Karpas-422 (cell line): ENCODE data around the gene KRAS. TPM values are rescaled to one million over a fixed set of nuclear protein-coding genes. Genes with fewer than 3 reads are reported as not detected.

Experiments used
- DNase-seq: peaks from one replicate; pipeline ENCODE4 v3.0.0-alpha.2; 2015
- H2AFZ ChIP-seq: fragments of 200-600 bp; sonication (generic); 2 replicates; pipeline ENCODE4 v1.6.1; 2014; ENCODE audit warnings: antibody characterized with exemption, low read length, mixed read lengths
- H3K27ac ChIP-seq: fragments of 200-600 bp; sonication (generic); 2 replicates; pipeline ENCODE4 v1.5.1; 2014; ENCODE audit warnings: mild to moderate bottlenecking, low read length, moderate library complexity
- H3K27me3 ChIP-seq: fragments of 200-600 bp; sonication (generic); 2 replicates; pipeline ENCODE4 v1.6.1; 2014; ENCODE audit warnings: low read length, mixed read lengths
- H3K36me3 ChIP-seq: fragments of 200-600 bp; sonication (generic); 2 replicates; pipeline ENCODE4 v1.6.1; 2014; ENCODE audit warnings: low read length, mixed read lengths; ENCODE audit not compliant: insufficient read depth
- H3K4me1 ChIP-seq: fragments of 200-600 bp; sonication (generic); 2 replicates; pipeline ENCODE4 v1.6.1; 2014; ENCODE audit warnings: mild to moderate bottlenecking, low read length, mixed read lengths
- H3K4me2 ChIP-seq: fragments of 200-600 bp; sonication (generic); 2 replicates; pipeline ENCODE4 v1.6.1; 2014; ENCODE audit warnings: low read length, low read depth, mild to moderate bottlenecking; ENCODE audit not compliant: poor library complexity, severe bottlenecking
- H3K4me3 ChIP-seq: fragments of 200-600 bp; sonication (generic); 2 replicates; pipeline ENCODE4 v1.5.1; 2014; ENCODE audit warnings: mild to moderate bottlenecking, antibody characterized with exemption, low read length, mixed read lengths
- H3K79me2 ChIP-seq: fragments of 200-600 bp; sonication (generic); 2 replicates; pipeline ENCODE4 v1.6.1; 2014; ENCODE audit warnings: mild to moderate bottlenecking, low read length, mixed read lengths
- H3K9ac ChIP-seq: fragments of 200-600 bp; sonication (generic); 2 replicates; pipeline ENCODE4 v1.6.0; 2014; ENCODE audit warnings: low read length
- H3K9me2 ChIP-seq: fragments of 200-600 bp; sonication (generic), shearing (Covaris generic); replicated peaks from 2 replicates; pipeline ENCODE4 v1.6.0; 2014; ENCODE audit warnings: mild to moderate bottlenecking, low read length, moderate library complexity; ENCODE audit not compliant: insufficient read depth
- H3K9me3 ChIP-seq: fragments of 300-700, 200-600 bp; sonication (generic); 2 replicates; pipeline ENCODE4 v1.6.1; 2014; ENCODE audit warnings: low read length, mixed read lengths
- H4K20me1 ChIP-seq: fragments of 200-600 bp; sonication (generic); 2 replicates; pipeline ENCODE4 v1.6.1; 2014; ENCODE audit warnings: mild to moderate bottlenecking, antibody characterized with exemption, low read length, low read depth; ENCODE audit not compliant: insufficient read depth
- total RNA-seq: library from RNA; depleted of rRNA; stranded (reverse); fragments of >200 nt; shearing (Covaris generic); gene quantifications from 2 replicates; pipeline ENCODE4 v1.2.3, GENCODE V29; 2014; ENCODE audit warnings: low replicate concordance

The KRAS gene
- total RNA-seq, 1 experiment from 2014 or later, result 35.8 TPM

- no peaks in the 10 kb centered on the region for H4K20me1 ChIP-seq
- peak overlapping the region; percentile 76; the same call in 1 of the 2 replicates for H2AFZ ChIP-seq
- H3K27ac ChIP-seq, result peak overlapping the region; percentile 50
- H3K79me2 ChIP-seq, result no peaks in the 10 kb centered on the region
- 0 out of 2 replicates have a peak overlapping the region, but pooled peaks have one; percentile 3 for H3K4me3 ChIP-seq
- no peaks in the 10 kb centered on the region for H3K27me3 ChIP-seq
- peaks cover 35% of the 10 kb centered on the region for H3K4me1 ChIP-seq
- no peaks in the 10 kb centered on the region for H3K9me2 ChIP-seq
- H3K9ac ChIP-seq, result peak overlapping the region; percentile 10
- H3K4me2 ChIP-seq, result peak overlapping the region; percentile 53
- no peaks in the 10 kb centered on the region for H3K9me3 ChIP-seq
- no peaks in the 10 kb centered on the region for H3K36me3 ChIP-seq
- no peak for DNase-seq
Observed at GRCh38 chr12:25264114-25264513, 13.4 kb upstream of the KRAS start.

DNA sequence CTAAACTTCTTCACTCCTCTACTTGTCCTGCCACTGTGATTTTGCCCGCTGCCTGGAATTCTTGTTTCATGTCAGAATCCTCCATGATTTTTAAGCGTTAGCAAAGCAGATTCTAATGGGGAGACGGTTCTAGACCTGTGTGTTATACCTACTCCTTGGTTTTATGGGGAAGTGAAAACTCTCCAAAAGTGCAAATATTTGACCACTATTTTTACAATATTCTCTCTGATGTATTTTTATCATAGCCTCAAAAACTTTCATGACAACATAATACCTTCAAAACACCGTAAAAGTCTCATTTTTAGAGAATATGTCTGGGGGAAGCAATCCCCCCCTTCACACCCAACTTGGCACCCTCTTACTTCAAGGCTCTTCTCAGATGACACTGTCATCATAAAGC lies 12.9 kb upstream of the KRAS start:
- Histone ChIP-seq H3K27me3 (no peaks in the 10 kb centered on the region), H3K79me2 (no peaks in the 10 kb centered on the region), H3K9me2 (no peaks in the 10 kb centered on the region), H3K36me3 (no peaks in the 10 kb centered on the region), H2AFZ (peak overlapping the region; percentile 76), H3K4me1 (peaks cover 31% of the 10 kb centered on the region), H4K20me1 (no peaks in the 10 kb centered on the region), H3K9me3 (no peaks in the 10 kb centered on the region), H3K27ac (peak overlapping the region; percentile 50), H3K4me3 (peak overlapping the region; percentile 3; the same call in 1 of the 2 replicates), H3K4me2 (peak overlapping the region; percentile 53), H3K9ac (peak overlapping the region; percentile 10)
- DNase-seq, result peak; percentile 61

GRCh38 chr12:25262389-25263074 lies 11.8 kb upstream of the KRAS start:
- H3K36me3 ChIP-seq, result no peaks in the 10 kb centered on the region
- H4K20me1 ChIP-seq, result no peaks in the 10 kb centered on the region
- no peaks in the 10 kb centered on the region for H3K27me3 ChIP-seq
- H2AFZ ChIP-seq, result no peak overlapping the region
- H3K4me3 ChIP-seq, result no peak overlapping the region
- H3K4me1 ChIP-seq, result peaks cover 31% of the 10 kb centered on the region
- no peaks in the 10 kb centered on the region for H3K9me2 ChIP-seq
- H3K27ac ChIP-seq, result no peak overlapping the region
- H3K9me3 ChIP-seq, result no peaks in the 10 kb centered on the region
- H3K4me2 ChIP-seq, result no peak overlapping the region
- DNase-seq, result no peak
- no peaks in the 10 kb centered on the region for H3K79me2 ChIP-seq
- H3K9ac ChIP-seq, result no peak overlapping the region

DNA sequence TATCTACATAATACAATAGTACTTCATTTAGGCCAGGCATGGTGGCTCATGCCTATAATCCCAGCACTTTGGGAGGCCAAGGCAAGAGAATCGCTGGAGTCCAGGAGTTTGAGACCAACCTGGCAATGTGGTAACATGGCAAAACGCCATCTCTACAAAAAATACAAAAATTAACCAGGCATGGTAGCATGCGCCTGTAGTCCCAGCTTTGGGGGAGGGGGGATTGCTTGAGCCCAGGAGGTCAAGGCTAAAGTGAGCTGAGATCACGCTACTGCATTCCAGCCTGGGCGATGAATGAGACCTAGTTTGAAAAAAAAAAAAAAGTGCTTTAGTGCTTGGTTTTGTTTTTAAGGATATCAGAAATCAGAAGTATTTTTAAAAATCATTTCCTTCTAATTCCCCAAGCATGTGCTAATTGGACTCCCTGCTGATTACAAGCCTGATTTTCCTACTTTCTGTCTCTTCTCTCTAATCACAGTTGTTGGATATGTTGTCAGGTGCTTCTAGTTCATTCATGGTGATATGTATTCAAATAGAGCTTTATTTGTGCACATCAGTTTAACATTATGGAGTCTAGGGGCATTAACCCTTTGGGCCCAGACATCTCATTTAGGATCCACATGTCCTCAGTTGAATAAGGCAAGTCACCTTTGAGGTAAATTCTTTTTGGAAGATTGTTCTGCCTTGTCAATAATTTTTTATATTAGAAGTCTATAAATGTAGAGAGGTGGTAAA lies 7.0 kb upstream of the KRAS start:
- Histone ChIP-seq H2AFZ (no peak overlapping the region), H3K27ac (no peak overlapping the region), H3K27me3 (no peaks in the 10 kb centered on the region), H3K9me3 (no peaks in the 10 kb centered on the region), H3K36me3 (no peaks in the 10 kb centered on the region), H3K9me2 (no peaks in the 10 kb centered on the region), H3K4me1 (peaks cover 30% of the 10 kb centered on the region), H3K4me2 (no peak overlapping the region), H3K9ac (no peak overlapping the region), H3K4me3 (no peak overlapping the region), H4K20me1 (no peaks in the 10 kb centered on the region), H3K79me2 (no peaks in the 10 kb centered on the region)
- DNase-seq, result no peak

DNA sequence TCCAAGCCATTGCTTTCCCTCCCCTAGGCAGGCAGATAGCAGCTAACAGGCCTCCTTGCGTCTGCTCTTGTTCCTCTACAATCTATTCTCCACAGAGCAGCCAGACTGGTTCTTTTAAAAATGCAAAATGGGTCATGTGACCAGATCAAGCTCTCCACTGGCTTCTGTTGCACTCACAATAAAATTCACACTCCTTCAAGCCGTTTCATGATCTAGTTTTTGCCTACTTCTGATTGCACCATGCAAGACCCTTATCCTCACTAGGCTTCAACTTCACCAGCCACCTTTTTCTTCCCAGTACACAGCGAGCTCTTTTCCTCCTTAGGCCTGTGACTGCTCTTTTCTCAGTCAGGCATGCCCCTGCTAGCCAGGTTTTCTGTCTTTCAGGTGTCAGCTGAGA lies 6.1 kb upstream of the KRAS start:
- peak; percentile 50 for DNase-seq
- H4K20me1 ChIP-seq, result no peaks in the 10 kb centered on the region
- H3K79me2 ChIP-seq, result no peaks in the 10 kb centered on the region
- H3K9ac ChIP-seq, result no peak overlapping the region
- no peak overlapping the region for H3K27ac ChIP-seq
- no peaks in the 10 kb centered on the region for H3K9me3 ChIP-seq
- H3K9me2 ChIP-seq, result no peaks in the 10 kb centered on the region
- H3K4me1 ChIP-seq, result peaks cover 34% of the 10 kb centered on the region
- peak overlapping the region; percentile 62 for H2AFZ ChIP-seq
- no peaks in the 10 kb centered on the region for H3K36me3 ChIP-seq
- H3K4me2 ChIP-seq, result no peak overlapping the region
- H3K27me3 ChIP-seq, result no peaks in the 10 kb centered on the region
- H3K4me3 ChIP-seq, result no peak overlapping the region

GRCh38 chr12:25256005-25256404 lies 5.3 kb upstream of the KRAS start:
- Histone ChIP-seq H3K9me3 (no peaks in the 10 kb centered on the region), H3K36me3 (no peaks in the 10 kb centered on the region), H4K20me1 (no peaks in the 10 kb centered on the region), H3K4me2 (no peak overlapping the region), H2AFZ (no peak overlapping the region), H3K9me2 (no peaks in the 10 kb centered on the region), H3K27me3 (no peaks in the 10 kb centered on the region), H3K79me2 (no peaks in the 10 kb centered on the region), H3K4me3 (no peak overlapping the region), H3K4me1 (peaks cover 41% of the 10 kb centered on the region), H3K9ac (no peak overlapping the region), H3K27ac (no peak overlapping the region)
- no peak for DNase-seq

DNA sequence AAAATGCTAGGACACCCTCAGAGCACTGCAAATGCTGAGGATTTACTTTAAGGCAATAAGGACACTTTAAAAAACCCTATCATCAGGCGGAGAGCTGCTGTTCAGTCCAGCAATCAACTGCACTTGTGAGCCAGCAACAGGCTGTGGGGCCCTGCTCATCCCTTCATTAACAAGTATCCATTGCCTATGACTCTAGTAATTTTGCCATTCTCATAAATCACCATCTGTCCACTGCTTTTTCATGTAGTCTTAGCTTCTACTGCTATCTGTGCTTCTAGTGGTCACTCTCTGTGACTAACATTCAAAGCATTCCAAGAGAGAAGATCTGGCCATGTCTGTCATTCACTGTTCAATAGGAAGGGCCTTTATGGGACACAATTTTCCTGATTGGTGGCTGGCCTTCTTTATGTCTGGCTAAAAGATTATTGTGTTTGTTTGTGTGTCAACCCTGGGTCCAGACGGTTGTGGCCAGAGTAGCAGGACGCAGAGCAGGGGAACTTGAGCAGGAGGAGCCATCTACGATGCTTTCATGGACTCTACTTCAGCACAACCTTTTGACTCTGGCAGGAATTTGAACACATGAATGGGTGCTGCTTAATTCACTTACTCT lies 3.6 kb upstream of the KRAS start:
- H3K36me3 ChIP-seq, result no peaks in the 10 kb centered on the region
- H3K27ac ChIP-seq, result peak overlapping the region; percentile 71; the same call in 1 of the 2 replicates
- no peak overlapping the region for H3K9ac ChIP-seq
- no peaks in the 10 kb centered on the region for H4K20me1 ChIP-seq
- H3K9me2 ChIP-seq, result no peaks in the 10 kb centered on the region
- H3K4me2 ChIP-seq, result peak overlapping the region; percentile 75
- H2AFZ ChIP-seq, result no peak overlapping the region
- H3K4me1 ChIP-seq, result peaks cover 46% of the 10 kb centered on the region
- no peak for DNase-seq
- H3K27me3 ChIP-seq, result no peaks in the 10 kb centered on the region
- peaks cover 9% of the 10 kb centered on the region for H3K79me2 ChIP-seq
- H3K4me3 ChIP-seq, result peak overlapping the region; percentile 52; the same call in 1 of the 2 replicates
- H3K9me3 ChIP-seq, result no peaks in the 10 kb centered on the region
